GM23338 (cell line): ENCODE data around the gene CRX. TPM values are rescaled to one million over a fixed set of nuclear protein-coding genes. Genes with fewer than 3 reads are reported as not detected.
"Not testable (repeated sequence)": the region's sequence is repeated elsewhere in the genome, so short reads cannot be mapped to it uniquely, and the experiment has no call there.

Source experiments
- ATAC-seq: fragments of 200-7000 bp; cut with Tn5 transposase; 3 replicates; pipeline ENCODE4 v1.9.1; 2020
- DNase-seq: peaks from one replicate; pipeline ENCODE4 v3.0.0-alpha.2; 2015; ENCODE audit warnings: low spot score
- H2AFZ ChIP-seq: fragments of 200-600 bp; sonication (generic); 2 replicates; pipeline ENCODE4 v1.8.0; 2016; ENCODE audit warnings: antibody characterized with exemption, mild to moderate bottlenecking, moderate library complexity
- H3F3A ChIP-seq: fragments of 200-600 bp; sonication (generic); replicated peaks from 2 replicates; pipeline ENCODE4 v1.8.0; 2017; ENCODE audit warnings: antibody characterized with exemption, mixed run types, low read depth
- H3K27ac ChIP-seq: fragments of 200-600 bp; sonication (generic); 2 replicates; pipeline ENCODE4 v1.6.1; 2016; ENCODE audit warnings: low read depth
- H3K27me3 ChIP-seq: fragments of 200-600 bp; sonication (generic); 2 replicates; pipeline ENCODE4 v1.8.0; 2016; ENCODE audit warnings: mild to moderate bottlenecking, mixed run types, moderate library complexity; ENCODE audit not compliant: insufficient read depth
- H3K36me3 ChIP-seq: fragments of 200-600 bp; sonication (generic); 2 replicates; pipeline ENCODE4 v1.8.0; 2016; ENCODE audit warnings: mild to moderate bottlenecking; ENCODE audit not compliant: insufficient read depth
- H3K4me1 ChIP-seq: fragments of 200-600 bp; sonication (generic); 2 replicates; pipeline ENCODE4 v1.8.0; 2016; ENCODE audit warnings: mild to moderate bottlenecking, moderate library complexity; ENCODE audit not compliant: insufficient read depth
- H3K4me2 ChIP-seq: fragments of 200-600 bp; sonication (generic); 2 replicates; pipeline ENCODE4 v1.7.1; 2017; ENCODE audit warnings: mixed run types
- H3K4me3 ChIP-seq: fragments of 200-600 bp; sonication (generic); 2 replicates; pipeline ENCODE4 v1.6.1; 2016; ENCODE audit warnings: mixed run types
- H3K79me2 ChIP-seq: fragments of 200-600 bp; sonication (generic); replicated peaks from 2 replicates; pipeline ENCODE4 v1.8.0; 2017; ENCODE audit warnings: mild to moderate bottlenecking; ENCODE audit not compliant: insufficient read depth
- H3K9me2 ChIP-seq: fragments of 200-600 bp; sonication (generic); 2 replicates; pipeline ENCODE4 v1.8.0; 2017; ENCODE audit not compliant: insufficient read depth
- H4K20me1 ChIP-seq: fragments of 200-600 bp; sonication (generic); replicated peaks from 2 replicates; pipeline ENCODE4 v1.8.0; 2017; ENCODE audit warnings: mild to moderate bottlenecking; ENCODE audit not compliant: insufficient read depth
- H3K27ac Mint-ChIP-seq: 2 replicates; pipeline ENCODE4 v1.8.0; 2020; ENCODE audit warnings: inconsistent platforms, mild to moderate bottlenecking, moderate library complexity, mixed read lengths
- H3K27me3 Mint-ChIP-seq: 3 replicates; pipeline ENCODE4 v1.8.0; 2022; ENCODE audit warnings: low read depth, mild to moderate bottlenecking, moderate library complexity, mixed read lengths, inconsistent platforms; ENCODE audit not compliant: insufficient read depth, poor library complexity
- H3K36me3 Mint-ChIP-seq: 3 replicates; pipeline ENCODE4 v1.8.0; 2021; ENCODE audit warnings: low read depth, mild to moderate bottlenecking, inconsistent platforms, moderate library complexity, mixed read lengths
- H3K4me1 Mint-ChIP-seq: 3 replicates; pipeline ENCODE4 v1.8.0; 2020; ENCODE audit warnings: mild to moderate bottlenecking, inconsistent platforms, mixed read lengths
- H3K4me3 Mint-ChIP-seq: 3 replicates; pipeline ENCODE4 v1.8.0; 2021; ENCODE audit warnings: moderate library complexity, mild to moderate bottlenecking, inconsistent platforms, mixed read lengths
- H3K9me3 Mint-ChIP-seq: 3 replicates; pipeline ENCODE4 v1.8.0; 2020; ENCODE audit warnings: moderate library complexity, mild to moderate bottlenecking, inconsistent platforms, mixed read lengths
- CREB1 ChIP-seq: fragments of 250-450 bp; sonication (Bioruptor Pico); IDR thresholded peaks from 2 replicates; pipeline ENCODE4 v1.5.0; 2020; ENCODE audit warnings: low read depth, mild to moderate bottlenecking, moderate library complexity
- CTCF ChIP-seq, 2 experiments: fragments of 200-600 bp in 1 of 2; sonication (generic) in 1 of 2; conservative IDR thresholded peaks; 2 replicates each; pipeline versions ENCODE4 v1.5.1 to v1.6.1; 2016 to 2017; ENCODE audit warnings: antibody characterized with exemption in 2 of 2, low read depth in 2 of 2, mild to moderate bottlenecking in 2 of 2, moderate library complexity in 1 of 2
- EZH2 ChIP-seq: fragments of 200-600 bp; sonication (generic); IDR thresholded peaks from one replicate; pipeline ENCODE4 v1.8.0; 2017; ENCODE audit warnings: antibody characterized with exemption, mild to moderate bottlenecking, low read depth; ENCODE audit not compliant: unreplicated experiment
- EZH2phosphoT487 ChIP-seq: fragments of 200-600 bp; sonication (generic); IDR thresholded peaks from one replicate; pipeline ENCODE4 v1.8.1; 2018; ENCODE audit warnings: antibody characterized with exemption; ENCODE audit not compliant: unreplicated experiment
- JUNB ChIP-seq: IDR thresholded peaks from one replicate; pipeline ENCODE4 v1.6.1; 2016; ENCODE audit warnings: antibody characterized with exemption; ENCODE audit not compliant: unreplicated experiment
- NANOG ChIP-seq: IDR thresholded peaks from 2 replicates; pipeline ENCODE4 v1.6.1; 2016; ENCODE audit warnings: antibody characterized with exemption, borderline replicate concordance
- POLR2AphosphoS5 ChIP-seq: IDR thresholded peaks from 2 replicates; pipeline ENCODE4 v1.6.1; 2016; ENCODE audit warnings: antibody characterized with exemption, low read depth
- REST ChIP-seq: IDR thresholded peaks from one replicate; pipeline ENCODE4 v1.6.1; 2018; ENCODE audit warnings: antibody characterized with exemption; ENCODE audit not compliant: unreplicated experiment
- ZNF114 ChIP-seq: fragments of 250-450 bp; sonication (Bioruptor Pico); IDR thresholded peaks from 2 replicates; pipeline ENCODE4 v1.5.0; 2020; ENCODE audit warnings: mild to moderate bottlenecking, moderate library complexity
- ZNF331 ChIP-seq: fragments of 250-450 bp; sonication (Bioruptor Pico); IDR thresholded peaks from 2 replicates; pipeline ENCODE4 v1.5.0; 2020; ENCODE audit warnings: low read depth, mild to moderate bottlenecking, moderate library complexity
- polyA plus RNA-seq: library from polyadenylated mRNA; unstranded; fragments of >200 nt; fragmentation: Nextera tagmentation; extraction: Ambion mirVana; gene quantifications from 2 replicates; pipeline ENCODE4 v1.2.1, GENCODE V29; 2016
- total RNA-seq: library from RNA; depleted of rRNA; stranded (reverse); fragments of >200 nt; shearing (Covaris generic); gene quantifications from 2 replicates; pipeline ENCODE4 v1.2.3, GENCODE V29; 2014

Gene CRX
- total and polyA plus RNA-seq, 2 experiments from 2014 or later, result 0.15 TPM; not detected in 1

GRCh38 chr19:47813995-47814328 lies 7.8 kb upstream of the CRX start:
- no peak for TF ChIP-seq JUNB
- TF ChIP-seq NANOG, result no peak
- TF ChIP-seq REST, result no peak
- no peak for TF ChIP-seq ZNF331
- TF ChIP-seq EZH2, result no peak
- no peak for TF ChIP-seq CTCF (conservative IDR thresholded peaks at IDR 0.05; ENCODE audit: low read depth in 2 of 2)
- TF ChIP-seq CREB1 (CRISPR knock-in tag), result no peak
- no peak for TF ChIP-seq ZNF114
- no peak for TF ChIP-seq EZH2phosphoT487
- no peak for TF ChIP-seq POLR2AphosphoS5
- no peaks in the 10 kb centered on the region for H3K36me3 ChIP-seq
- ATAC-seq (peak; percentile 53), DNase-seq (no peak)
- H3K9me2 ChIP-seq, result no peaks in the 10 kb centered on the region
- Mint-ChIP-seq H3K36me3 (no peaks in the 10 kb centered on the region; the same call in 2 of the 3 replicates), H3K9me3 (no peaks in the 10 kb centered on the region; the same call in 2 of the 3 replicates), H3K27ac (no peak overlapping the region), H3K27me3 (peaks cover 12% of the 10 kb centered on the region), H3K4me1 (no peaks in the 10 kb centered on the region; the same call in 2 of the 3 replicates), H3K4me3 (no peak overlapping the region)
- H4K20me1 ChIP-seq, result no peaks in the 10 kb centered on the region
- no peaks in the 10 kb centered on the region for H3K79me2 ChIP-seq
- H3K4me3 ChIP-seq, result no peak overlapping the region
- no peaks in the 10 kb centered on the region for H3K27me3 ChIP-seq
- H2AFZ ChIP-seq, result peak overlapping the region; percentile 83; the same call in 1 of the 2 replicates
- H3K27ac ChIP-seq, result no peak overlapping the region
- H3K4me2 ChIP-seq, result no peak overlapping the region
- H3K4me1 ChIP-seq, result no peaks in the 10 kb centered on the region
- no peaks in the 10 kb centered on the region; the same call in 1 of the 2 replicates for H3F3A ChIP-seq

GRCh38 chr19:47816270-47816669 lies 5.5 kb upstream of the CRX start:
- H2AFZ ChIP-seq, H3K4me2 ChIP-seq, ATAC-seq, H3F3A ChIP-seq, H3K79me2 ChIP-seq, H3K4me3 Mint-ChIP-seq, H3K9me2 ChIP-seq, H3K9me3 Mint-ChIP-seq, H3K4me3 ChIP-seq, H3K27me3 ChIP-seq, DNase-seq, H3K36me3 Mint-ChIP-seq, H3K27ac ChIP-seq, H3K36me3 ChIP-seq, H4K20me1 ChIP-seq, H3K27ac Mint-ChIP-seq: not testable (repeated sequence)
- Mint-ChIP-seq H3K27me3 (peaks cover 18% of the 10 kb centered on the region), H3K4me1 (peaks cover 17% of the 10 kb centered on the region)
- H3K4me1 ChIP-seq, result peaks cover 11% of the 10 kb centered on the region

DNA sequence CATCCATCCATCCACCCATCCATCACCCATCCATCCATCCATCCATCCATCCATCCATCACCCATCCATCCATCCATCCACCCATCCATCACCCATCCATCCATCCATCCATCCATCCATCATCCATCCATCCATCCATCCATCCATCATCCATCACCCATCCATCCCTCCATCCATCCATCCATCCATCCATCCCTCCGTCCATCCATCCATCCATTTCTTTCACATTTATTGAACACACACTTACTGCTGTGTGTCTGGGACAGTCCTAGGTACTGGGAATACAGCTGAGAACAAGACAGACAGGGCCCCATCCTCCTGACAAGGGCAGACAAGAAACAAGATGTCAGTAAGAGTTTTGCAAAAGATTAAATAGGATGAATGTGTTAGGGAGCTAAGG lies 3.5 kb upstream of the CRX start:
- not testable (repeated sequence) for H3K9me2 ChIP-seq, H3K36me3 Mint-ChIP-seq, H3K4me3 Mint-ChIP-seq, H3K27me3 ChIP-seq, DNase-seq, H3K27ac ChIP-seq, H3K27ac Mint-ChIP-seq, ATAC-seq, H4K20me1 ChIP-seq, H3K4me2 ChIP-seq, H3K9me3 Mint-ChIP-seq, H3K36me3 ChIP-seq, H3K79me2 ChIP-seq, H2AFZ ChIP-seq, H3F3A ChIP-seq, H3K4me3 ChIP-seq
- peaks cover 12% of the 10 kb centered on the region for H3K4me1 ChIP-seq
- Mint-ChIP-seq H3K4me1 (peaks cover 28% of the 10 kb centered on the region), H3K27me3 (peaks cover 22% of the 10 kb centered on the region)
